Type B pancreatic cell (in vitro differentiated cells): Measurements from ENCODE around the gene RAPGEF4. TPM values are rescaled to one million over a fixed set of nuclear protein-coding genes. Genes with fewer than 3 reads are reported as not detected.

Source experiments
- DNase-seq: peaks from one replicate; pipeline ENCODE4 v3.0.0; 2021; ENCODE audit warnings: mixed read lengths; ENCODE audit not compliant: unreplicated experiment; ENCODE audit errors: extremely low spot score
- H3K27ac Mint-ChIP-seq: 2 replicates; pipeline ENCODE4 v1.8.0; 2021; ENCODE audit warnings: mild to moderate bottlenecking, mixed read lengths
- H3K27me3 Mint-ChIP-seq: 2 replicates; pipeline ENCODE4 v1.8.0; 2021; ENCODE audit warnings: mixed read lengths
- H3K36me3 Mint-ChIP-seq: 2 replicates; pipeline ENCODE4 v1.8.0; 2021; ENCODE audit warnings: mixed read lengths
- H3K4me1 Mint-ChIP-seq: one replicate; pipeline ENCODE4 v1.8.0; 2021; ENCODE audit warnings: mixed read lengths; ENCODE audit not compliant: unreplicated experiment
- H3K4me3 Mint-ChIP-seq: 2 replicates; pipeline ENCODE4 v1.8.0; 2021; ENCODE audit warnings: mild to moderate bottlenecking, mixed read lengths
- H3K9me3 Mint-ChIP-seq: 2 replicates; pipeline ENCODE4 v1.8.0; 2021; ENCODE audit warnings: mixed read lengths
- CTCF ChIP-seq: fragments of 200-600 bp; sonication (generic); conservative IDR thresholded peaks from 2 replicates; pipeline ENCODE4 v1.5.0; 2021; ENCODE audit warnings: antibody characterized with exemption, mild to moderate bottlenecking
- total RNA-seq: library from RNA; stranded (reverse); gene quantifications from 2 replicates; pipeline ENCODE4 v1.2.1, GENCODE V29; 2021; ENCODE audit warnings: low replicate concordance

Gene RAPGEF4
- total RNA-seq, 1 donor from 2014 or later: 4.3 TPM

GRCh38 chr2:172845028-172845630 is 109.5 kb downstream of the RAPGEF4 start:
- Mint-ChIP-seq H3K4me1 (peaks cover 12% of the 10 kb centered on the region), H3K9me3 (no peaks in the 10 kb centered on the region), H3K27me3 (no peaks in the 10 kb centered on the region), H3K4me3 (no peak overlapping the region), H3K36me3 (no peaks in the 10 kb centered on the region), H3K27ac (no peak overlapping the region)
- DNase-seq: no peak
- no peak for TF ChIP-seq CTCF

GRCh38 chr2:172846551-172846950 is 110.9 kb downstream of the RAPGEF4 start:
- H3K4me3 Mint-ChIP-seq: no peak overlapping the region
- H3K4me1 Mint-ChIP-seq: peaks cover 12% of the 10 kb centered on the region
- peaks cover 8% of the 10 kb centered on the region for H3K9me3 Mint-ChIP-seq
- H3K27ac Mint-ChIP-seq: no peak overlapping the region
- no peak for DNase-seq
- H3K36me3 Mint-ChIP-seq: peaks cover 5% of the 10 kb centered on the region
- no peak for TF ChIP-seq CTCF
- no peaks in the 10 kb centered on the region for H3K27me3 Mint-ChIP-seq

GRCh38 chr2:172847188-172847587 is 111.5 kb downstream of the RAPGEF4 start:
- no peak overlapping the region for H3K27ac Mint-ChIP-seq

GRCh38 chr2:172848519-172848918 is 112.9 kb downstream of the RAPGEF4 start:
- Mint-ChIP-seq H3K36me3 (peaks cover 5% of the 10 kb centered on the region), H3K9me3 (peaks cover 8% of the 10 kb centered on the region), H3K4me1 (peaks cover 6% of the 10 kb centered on the region), H3K27me3 (no peaks in the 10 kb centered on the region), H3K27ac (no peak overlapping the region), H3K4me3 (no peak overlapping the region)
- TF ChIP-seq CTCF: no peak
- no peak for DNase-seq

More at GRCh38 chr2:172847188-172847587, 111.5 kb downstream of the RAPGEF4 start:
- H3K9me3 Mint-ChIP-seq: peaks cover 8% of the 10 kb centered on the region
- H3K4me1 Mint-ChIP-seq: peaks cover 12% of the 10 kb centered on the region
- peaks cover 5% of the 10 kb centered on the region for H3K36me3 Mint-ChIP-seq
- no peaks in the 10 kb centered on the region for H3K27me3 Mint-ChIP-seq
- DNase-seq: no peak
- TF ChIP-seq CTCF: no peak
- H3K4me3 Mint-ChIP-seq: no peak overlapping the region

GRCh38 chr2:172849519-172850217 is 114.0 kb downstream of the RAPGEF4 start:
- no peak for TF ChIP-seq CTCF
- H3K4me1 Mint-ChIP-seq: peaks cover 6% of the 10 kb centered on the region
- no peak overlapping the region for H3K4me3 Mint-ChIP-seq
- H3K27ac Mint-ChIP-seq: no peak overlapping the region
- H3K27me3 Mint-ChIP-seq: no peaks in the 10 kb centered on the region
- H3K36me3 Mint-ChIP-seq: peaks cover 5% of the 10 kb centered on the region
- DNase-seq: no peak
- peaks cover 9% of the 10 kb centered on the region for H3K9me3 Mint-ChIP-seq
